Endodermal cell (in vitro differentiated cells): ENCODE measurements around the gene PLCB1. TPM values are rescaled to one million over a fixed set of nuclear protein-coding genes. Genes with fewer than 3 reads are reported as not detected.

Experiments
- DNase-seq: peaks from one replicate; pipeline ENCODE4 v3.0.0-alpha.2; 2017
- H3K27ac ChIP-seq: 2 replicates; pipeline ENCODE4 v1.5.1; 2013; ENCODE audit warnings: mild to moderate bottlenecking, low read depth, low read length, moderate library complexity
- H3K27me3 ChIP-seq: 2 replicates; pipeline ENCODE4 v1.6.1; 2013; ENCODE audit warnings: mild to moderate bottlenecking, low read length, moderate library complexity; ENCODE audit not compliant: insufficient read depth, control insufficient read depth, poor library complexity, severe bottlenecking
- H3K36me3 ChIP-seq: 2 replicates; pipeline ENCODE4 v1.7.0; 2013; ENCODE audit warnings: mild to moderate bottlenecking, low read length, moderate library complexity; ENCODE audit not compliant: control insufficient read depth, insufficient read depth
- H3K4me1 ChIP-seq: one replicate; pipeline ENCODE4 v1.7.0; 2013; ENCODE audit warnings: low read length; ENCODE audit not compliant: control insufficient read depth, insufficient read depth
- H3K4me3 ChIP-seq: 2 replicates; pipeline ENCODE4 v1.5.1; 2013; ENCODE audit warnings: mild to moderate bottlenecking, low read length, moderate library complexity
- H3K9ac ChIP-seq: 2 replicates; pipeline ENCODE4 v1.6.1; 2013; ENCODE audit warnings: mild to moderate bottlenecking, low read length, moderate library complexity; ENCODE audit not compliant: poor library complexity, severe bottlenecking; ENCODE audit errors: extremely low read depth
- H3K9me3 ChIP-seq: 2 replicates; pipeline ENCODE4 v1.6.1; 2013; ENCODE audit warnings: mild to moderate bottlenecking, low read length, moderate library complexity; ENCODE audit not compliant: control insufficient read depth
- H3K27ac Mint-ChIP-seq: 2 replicates; pipeline ENCODE4 v1.8.0; 2020; ENCODE audit warnings: mixed read lengths
- H3K27me3 Mint-ChIP-seq: 2 replicates; pipeline ENCODE4 v1.8.0; 2021; ENCODE audit warnings: mild to moderate bottlenecking, mixed read lengths; ENCODE audit not compliant: insufficient read depth
- H3K36me3 Mint-ChIP-seq: 2 replicates; pipeline ENCODE4 v1.8.0; 2020; ENCODE audit warnings: low read depth, mixed read lengths
- H3K4me1 Mint-ChIP-seq: 2 replicates; pipeline ENCODE4 v1.8.0; 2020; ENCODE audit warnings: mixed read lengths
- H3K4me3 Mint-ChIP-seq: 2 replicates; pipeline ENCODE4 v1.8.0; 2020; ENCODE audit warnings: mild to moderate bottlenecking, moderate library complexity, mixed read lengths
- H3K9me3 Mint-ChIP-seq: 2 replicates; pipeline ENCODE4 v1.8.0; 2020; ENCODE audit warnings: mild to moderate bottlenecking, mixed read lengths
- WGBS, 2 experiments: methylation state at CpG; one replicate each; pipeline versions ENCODE4 v1.1.5 to v1.1.7; 2013; ENCODE audit warnings: missing lambda C conversion rate in 2 of 2, mixed read lengths in 1 of 2; ENCODE audit not compliant: insufficient coverage in 1 of 2, insufficient read length in 1 of 2; 5-methylcytosine and 5-hydroxymethylcytosine counted together
- total RNA-seq, 2 donors: library from RNA; stranded (reverse); fragmentation: NEBNext Ultra II Directional in 1 of 2; extraction: Animal tissue kit (Norgen Biotek cat#: 25700) in 1 of 2; gene quantifications; 2 replicates in 1 of 2; 3 replicates in 1 of 2; pipeline ENCODE4 v1.2.1, GENCODE V29; 2021
- TF ChIP-seq, protein P1 (sequence below): fragments of 200-600 bp; sonication (generic); conservative IDR thresholded peaks from 2 replicates; pipeline ENCODE4 v1.5.0; 2021; ENCODE audit warnings: antibody characterized with exemption, mild to moderate bottlenecking

Gene PLCB1
- total RNA-seq, 2 donors from 2014 or later = 15.3 to 16.5 TPM

DNA sequence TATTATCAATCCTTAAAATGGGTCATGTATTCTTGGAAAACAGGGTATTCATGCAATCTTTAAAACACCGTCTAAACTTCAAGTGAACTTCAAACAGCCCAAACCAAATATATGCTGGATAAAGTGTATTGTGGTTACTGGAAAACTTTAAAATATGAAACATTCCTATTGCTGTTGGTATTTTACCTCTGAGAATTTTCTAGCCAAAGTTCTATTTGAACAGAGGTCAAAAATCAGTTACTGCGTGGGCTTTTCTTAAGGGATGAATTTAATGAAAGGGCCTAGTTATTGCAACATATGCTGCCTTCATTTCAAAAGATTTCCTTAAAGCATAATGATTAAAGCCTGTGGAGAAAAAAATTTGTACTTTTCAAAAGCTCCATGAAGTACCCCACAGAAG lies 436.0 kb downstream of the PLCB1 start:
- no peaks in the 10 kb centered on the region for H3K27me3 Mint-ChIP-seq
- 100% methylated on average over 1 of the region's 2 CpGs; no CpG with 5 or more reads in 1 of the 2 experiments for WGBS, 2 experiments
- H3K4me3 Mint-ChIP-seq = no peak overlapping the region
- H3K36me3 Mint-ChIP-seq = no peaks in the 10 kb centered on the region
- DNase-seq = no peak
- H3K9ac ChIP-seq = no peak overlapping the region
- no peaks in the 10 kb centered on the region for H3K4me1 ChIP-seq
- TF ChIP-seq, protein P1, sequence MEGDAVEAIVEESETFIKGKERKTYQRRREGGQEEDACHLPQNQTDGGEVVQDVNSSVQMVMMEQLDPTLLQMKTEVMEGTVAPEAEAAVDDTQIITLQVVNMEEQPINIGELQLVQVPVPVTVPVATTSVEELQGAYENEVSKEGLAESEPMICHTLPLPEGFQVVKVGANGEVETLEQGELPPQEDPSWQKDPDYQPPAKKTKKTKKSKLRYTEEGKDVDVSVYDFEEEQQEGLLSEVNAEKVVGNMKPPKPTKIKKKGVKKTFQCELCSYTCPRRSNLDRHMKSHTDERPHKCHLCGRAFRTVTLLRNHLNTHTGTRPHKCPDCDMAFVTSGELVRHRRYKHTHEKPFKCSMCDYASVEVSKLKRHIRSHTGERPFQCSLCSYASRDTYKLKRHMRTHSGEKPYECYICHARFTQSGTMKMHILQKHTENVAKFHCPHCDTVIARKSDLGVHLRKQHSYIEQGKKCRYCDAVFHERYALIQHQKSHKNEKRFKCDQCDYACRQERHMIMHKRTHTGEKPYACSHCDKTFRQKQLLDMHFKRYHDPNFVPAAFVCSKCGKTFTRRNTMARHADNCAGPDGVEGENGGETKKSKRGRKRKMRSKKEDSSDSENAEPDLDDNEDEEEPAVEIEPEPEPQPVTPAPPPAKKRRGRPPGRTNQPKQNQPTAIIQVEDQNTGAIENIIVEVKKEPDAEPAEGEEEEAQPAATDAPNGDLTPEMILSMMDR = no peak
- H3K27me3 ChIP-seq = no peaks in the 10 kb centered on the region
- no peak overlapping the region for H3K27ac ChIP-seq
- no peaks in the 10 kb centered on the region for H3K36me3 ChIP-seq
- peaks cover 15% of the 10 kb centered on the region for H3K9me3 Mint-ChIP-seq
- no peak overlapping the region for H3K27ac Mint-ChIP-seq
- no peak overlapping the region for H3K4me3 ChIP-seq
- no peaks in the 10 kb centered on the region for H3K4me1 Mint-ChIP-seq
- no peaks in the 10 kb centered on the region for H3K9me3 ChIP-seq

DNA sequence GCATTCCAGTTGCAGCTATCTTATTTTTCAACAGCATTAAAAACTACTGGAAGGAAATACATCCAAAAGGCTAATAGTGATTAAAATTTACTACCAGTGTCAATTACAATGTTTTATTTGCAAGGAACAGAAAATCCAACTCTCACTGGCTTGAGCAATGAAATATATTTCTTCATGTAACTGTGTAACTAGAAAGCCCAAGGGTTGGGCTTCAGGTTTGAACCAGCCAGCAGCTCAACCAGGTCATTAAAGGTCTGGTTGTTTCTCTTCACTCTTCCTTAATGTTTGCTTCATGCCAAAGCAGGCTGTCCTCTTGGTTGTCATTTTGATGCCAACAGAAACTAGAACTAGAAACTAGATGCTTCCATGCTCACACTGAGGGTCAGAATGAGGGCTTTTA lies 437.7 kb downstream of the PLCB1 start:
- H3K36me3 ChIP-seq = no peaks in the 10 kb centered on the region
- DNase-seq = no peak
- no peak overlapping the region for H3K4me3 Mint-ChIP-seq

DNA sequence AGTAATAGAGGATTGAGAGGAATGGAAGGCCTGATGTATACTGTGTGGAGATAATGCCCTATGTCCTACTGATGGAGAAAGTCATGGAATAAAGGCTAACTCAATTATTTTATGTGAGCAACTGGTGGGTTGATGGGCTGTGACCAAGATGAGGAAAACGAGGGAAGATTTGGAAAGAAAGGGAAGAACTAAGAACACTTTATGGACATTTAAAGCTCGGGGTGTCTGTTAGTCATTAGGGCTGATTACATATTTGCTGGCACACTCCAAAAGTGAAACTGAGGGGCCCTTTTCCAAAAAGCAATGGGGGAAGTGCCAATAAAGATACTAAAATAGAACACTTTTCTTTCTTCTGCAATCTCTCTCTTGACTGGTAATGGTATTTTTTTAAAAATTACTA lies 439.5 kb downstream of the PLCB1 start:
- no peak for DNase-seq
- no peaks in the 10 kb centered on the region for H3K27me3 ChIP-seq
- no peak overlapping the region for H3K9ac ChIP-seq
- Mint-ChIP-seq H3K4me3 (no peak overlapping the region), H3K27ac (no peak overlapping the region), H3K36me3 (no peaks in the 10 kb centered on the region), H3K9me3 (no peaks in the 10 kb centered on the region), H3K4me1 (peaks cover 10% of the 10 kb centered on the region), H3K27me3 (no peaks in the 10 kb centered on the region)
- H3K27ac ChIP-seq = no peak overlapping the region
- H3K4me3 ChIP-seq = no peak overlapping the region
- H3K36me3 ChIP-seq = no peaks in the 10 kb centered on the region
- peaks cover 4% of the 10 kb centered on the region for H3K4me1 ChIP-seq
- TF ChIP-seq, protein P1 = no peak
- no peaks in the 10 kb centered on the region for H3K9me3 ChIP-seq
- 88 to 100% methylated on average over 1 to 2 of the region's 2 CpGs for WGBS, 2 experiments

More for the DNA sequence above, 437.7 kb downstream of the PLCB1 start:
- Mint-ChIP-seq H3K9me3 (peaks cover 5% of the 10 kb centered on the region), H3K4me1 (no peaks in the 10 kb centered on the region), H3K36me3 (no peaks in the 10 kb centered on the region), H3K27me3 (no peaks in the 10 kb centered on the region), H3K27ac (no peak overlapping the region)
- TF ChIP-seq, protein P1 = no peak
- H3K9ac ChIP-seq = no peak overlapping the region
- H3K4me3 ChIP-seq = no peak overlapping the region
- no peaks in the 10 kb centered on the region for H3K4me1 ChIP-seq
- H3K9me3 ChIP-seq = no peaks in the 10 kb centered on the region
- no peaks in the 10 kb centered on the region for H3K27me3 ChIP-seq
- no peak overlapping the region for H3K27ac ChIP-seq
